ENCODE measurements around the gene TMA16.

TMA16 gene

DNA sequence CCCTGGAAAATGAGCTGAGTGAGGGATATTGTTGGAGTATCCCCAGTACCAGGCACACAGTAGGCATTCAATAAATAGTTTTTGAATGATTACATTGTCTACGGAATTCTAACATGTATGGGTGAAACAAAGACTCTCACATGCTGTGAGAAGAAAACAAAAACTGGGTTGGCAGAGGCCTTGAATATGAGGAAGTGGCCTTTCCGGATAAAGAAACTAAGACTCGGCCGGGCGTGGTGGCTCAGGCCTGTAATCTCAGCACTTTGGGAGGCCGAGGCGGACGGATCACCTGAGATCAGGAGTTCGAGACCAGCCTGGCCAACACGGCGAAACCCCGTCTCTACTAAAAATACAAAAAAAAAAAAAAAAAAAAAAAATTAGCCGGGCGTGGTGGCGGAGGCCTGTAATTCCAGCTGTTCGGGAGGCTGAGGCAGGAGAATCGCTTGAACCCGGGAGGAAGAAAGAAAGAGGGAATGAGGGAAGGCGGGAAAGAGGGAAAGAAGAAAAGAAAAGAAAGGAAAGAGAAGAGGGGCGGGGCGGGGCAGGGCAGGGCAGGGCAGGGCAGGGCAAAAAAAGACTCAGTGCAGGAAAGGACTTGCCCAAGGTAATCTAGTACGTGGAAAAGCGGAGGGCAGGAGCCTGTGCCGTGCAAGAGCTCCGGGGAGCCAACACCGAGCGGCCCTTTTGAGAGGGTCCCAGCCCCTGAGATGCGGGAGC is 689 bp upstream of the TMA16 start:
- Histone ChIP-seq H3K9me3 (ENCODE audit: low read depth, low read length) (no peaks in the 10 kb centered on the region; the same call in 1 of the 2 replicates), H3K36me3 (ENCODE audit: insufficient read depth, low read length) (peaks cover 21% of the 10 kb centered on the region), H3K4me3 (peak overlapping the region; percentile 100), H3K9ac (ENCODE audit: insufficient read length) (peak overlapping the region; percentile 99), H3K27ac (peak overlapping the region; percentile 97)
- DNase-seq (ENCODE audit: low read depth, low spot score): no peak
- TF ChIP-seq FOXP2 (optimal IDR thresholded peaks at IDR 0.05; ENCODE audit: control extremely low read depth, extremely low read length, insufficient read depth) (no peak), EZH2 (IDR thresholded peaks at IDR 0.05) (no peak), POLR2AphosphoS5 (IDR thresholded peaks at IDR 0.05; ENCODE audit: borderline replicate concordance, low read depth, low read length) (no peak)

DNA sequence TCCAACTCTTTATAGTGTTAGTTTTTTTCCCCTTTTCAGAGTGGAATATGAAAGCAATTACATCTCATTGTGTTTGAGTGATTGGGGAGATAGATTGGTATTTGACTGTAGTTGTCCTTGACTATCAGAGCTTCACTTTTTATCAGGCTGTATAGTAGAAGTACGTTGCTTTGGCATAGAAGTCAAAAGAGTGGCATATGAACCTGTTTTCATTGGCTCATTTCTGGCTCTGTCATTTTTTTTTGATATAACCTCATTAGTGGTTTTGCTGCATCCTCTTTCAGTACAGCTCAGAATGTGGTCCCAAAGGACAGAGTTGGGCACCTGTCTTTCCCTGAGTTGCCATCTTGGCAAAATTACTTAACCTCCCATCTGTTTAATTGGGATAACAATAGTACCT is 1.4 kb downstream of the TMA16 start:
- DNase-seq (ENCODE audit: low read depth, low spot score): no peak
- H3K9me3 ChIP-seq (ENCODE audit: low read depth, low read length): peaks cover 9% of the 10 kb centered on the region; the same call in 1 of the 2 replicates
- peak overlapping the region; percentile 100 for H3K4me3 ChIP-seq
- no peak for TF ChIP-seq FOXP2 (optimal IDR thresholded peaks at IDR 0.05; ENCODE audit: control extremely low read depth, extremely low read length, insufficient read depth)
- no peak for TF ChIP-seq POLR2AphosphoS5 (IDR thresholded peaks at IDR 0.05; ENCODE audit: borderline replicate concordance, low read depth, low read length)
- no peak for TF ChIP-seq EZH2 (IDR thresholded peaks at IDR 0.05)
- H3K27ac ChIP-seq: peak overlapping the region; percentile 97; the same call in 1 of the 2 replicates
- H3K9ac ChIP-seq (ENCODE audit: insufficient read length): peak overlapping the region; percentile 99
- H3K36me3 ChIP-seq (ENCODE audit: insufficient read depth, low read length): peaks cover 42% of the 10 kb centered on the region

DNA sequence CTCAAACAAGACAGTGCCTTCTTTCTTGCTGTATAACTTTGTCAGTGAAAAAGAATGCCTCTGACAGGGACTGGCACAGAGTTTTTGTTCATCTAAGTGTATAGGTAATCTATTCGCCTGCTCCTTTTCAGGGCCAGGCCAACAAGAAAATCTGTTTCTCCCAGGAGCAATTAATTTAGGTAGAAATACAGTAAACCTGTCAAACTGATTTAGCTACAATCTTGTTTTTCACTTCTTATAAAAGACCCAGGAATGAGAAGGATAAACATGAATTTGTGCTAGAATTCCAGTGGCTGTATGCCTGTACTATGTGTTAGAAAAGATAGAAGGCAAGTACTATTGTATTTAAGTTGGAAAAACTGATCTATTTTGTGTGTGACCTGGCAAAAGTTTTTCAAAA is 6.1 kb downstream of the TMA16 start:
- H3K4me3 ChIP-seq: no peak overlapping the region
- peaks cover 14% of the 10 kb centered on the region; the same call in 1 of the 2 replicates for H3K9me3 ChIP-seq (ENCODE audit: low read depth, low read length)
- TF ChIP-seq POLR2AphosphoS5 (IDR thresholded peaks at IDR 0.05; ENCODE audit: borderline replicate concordance, low read depth, low read length): no peak
- TF ChIP-seq EZH2 (IDR thresholded peaks at IDR 0.05): no peak
- TF ChIP-seq FOXP2 (optimal IDR thresholded peaks at IDR 0.05; ENCODE audit: control extremely low read depth, extremely low read length, insufficient read depth): no peak
- no peak overlapping the region for H3K9ac ChIP-seq (ENCODE audit: insufficient read length)
- no peak overlapping the region for H3K27ac ChIP-seq
- no peak for DNase-seq (ENCODE audit: low read depth, low spot score)
- peaks cover 59% of the 10 kb centered on the region for H3K36me3 ChIP-seq (ENCODE audit: insufficient read depth, low read length)

DNA sequence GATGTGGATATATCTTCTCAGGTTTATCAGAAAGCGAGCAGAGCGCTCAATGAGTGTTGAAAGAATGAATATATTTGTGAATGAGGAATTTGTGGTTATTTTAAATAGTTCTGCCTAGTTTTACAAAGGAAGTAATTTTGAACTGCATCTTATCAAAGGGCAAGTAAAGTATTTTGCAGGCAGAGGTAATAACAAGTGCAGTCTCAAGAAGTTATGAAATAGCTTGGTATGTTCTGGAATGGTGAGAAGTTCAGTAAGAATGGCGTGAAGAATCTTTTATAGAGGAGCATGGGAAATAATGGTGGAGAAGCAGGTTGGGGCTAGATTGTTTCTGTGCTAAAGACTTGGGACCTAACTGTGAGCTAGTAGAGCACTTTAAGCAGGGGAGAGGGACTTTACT is 10.9 kb downstream of the TMA16 start:
- no peak overlapping the region for H3K4me3 ChIP-seq
- peaks cover 63% of the 10 kb centered on the region for H3K36me3 ChIP-seq (ENCODE audit: insufficient read depth, low read length)
- H3K27ac ChIP-seq: peak overlapping the region; percentile 16; the same call in 1 of the 2 replicates
- TF ChIP-seq EZH2 (IDR thresholded peaks at IDR 0.05): no peak
- no peak for TF ChIP-seq POLR2AphosphoS5 (IDR thresholded peaks at IDR 0.05; ENCODE audit: borderline replicate concordance, low read depth, low read length)
- TF ChIP-seq FOXP2 (optimal IDR thresholded peaks at IDR 0.05; ENCODE audit: control extremely low read depth, extremely low read length, insufficient read depth): no peak
- H3K9ac ChIP-seq (ENCODE audit: insufficient read length): no peak overlapping the region
- DNase-seq (ENCODE audit: low read depth, low spot score): no peak
- H3K9me3 ChIP-seq (ENCODE audit: low read depth, low read length): peaks cover 10% of the 10 kb centered on the region; the same call in 1 of the 2 replicates

DNA sequence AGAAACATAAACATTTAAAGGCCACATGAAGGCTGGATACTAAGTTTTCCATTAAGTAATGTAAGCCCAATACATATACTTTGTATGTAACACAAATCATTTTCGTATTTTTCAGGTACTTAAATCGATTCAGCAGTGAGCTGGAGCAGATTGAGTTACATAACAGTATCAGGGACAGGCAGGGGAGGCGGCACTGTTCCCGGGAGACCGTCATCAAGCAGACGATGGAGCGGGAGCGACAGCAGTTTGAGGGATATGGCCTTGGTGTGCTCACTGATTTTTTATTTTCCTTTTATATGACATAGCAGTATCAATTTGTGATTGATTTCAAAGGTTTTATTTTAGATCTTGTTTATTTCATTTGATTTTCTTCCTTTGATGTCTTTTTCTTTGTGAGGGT is 20.7 kb downstream of the TMA16 start:
- no peak for DNase-seq (ENCODE audit: low read depth, low spot score)
- no peak overlapping the region for H3K9ac ChIP-seq (ENCODE audit: insufficient read length)
- H3K36me3 ChIP-seq (ENCODE audit: insufficient read depth, low read length): peaks cover 99% of the 10 kb centered on the region
- no peak overlapping the region for H3K4me3 ChIP-seq
- no peak for TF ChIP-seq FOXP2 (optimal IDR thresholded peaks at IDR 0.05; ENCODE audit: control extremely low read depth, extremely low read length, insufficient read depth)
- TF ChIP-seq POLR2AphosphoS5 (IDR thresholded peaks at IDR 0.05; ENCODE audit: borderline replicate concordance, low read depth, low read length): no peak
- TF ChIP-seq EZH2 (IDR thresholded peaks at IDR 0.05): no peak
- H3K9me3 ChIP-seq (ENCODE audit: low read depth, low read length): no peaks in the 10 kb centered on the region
- no peak overlapping the region for H3K27ac ChIP-seq

DNA sequence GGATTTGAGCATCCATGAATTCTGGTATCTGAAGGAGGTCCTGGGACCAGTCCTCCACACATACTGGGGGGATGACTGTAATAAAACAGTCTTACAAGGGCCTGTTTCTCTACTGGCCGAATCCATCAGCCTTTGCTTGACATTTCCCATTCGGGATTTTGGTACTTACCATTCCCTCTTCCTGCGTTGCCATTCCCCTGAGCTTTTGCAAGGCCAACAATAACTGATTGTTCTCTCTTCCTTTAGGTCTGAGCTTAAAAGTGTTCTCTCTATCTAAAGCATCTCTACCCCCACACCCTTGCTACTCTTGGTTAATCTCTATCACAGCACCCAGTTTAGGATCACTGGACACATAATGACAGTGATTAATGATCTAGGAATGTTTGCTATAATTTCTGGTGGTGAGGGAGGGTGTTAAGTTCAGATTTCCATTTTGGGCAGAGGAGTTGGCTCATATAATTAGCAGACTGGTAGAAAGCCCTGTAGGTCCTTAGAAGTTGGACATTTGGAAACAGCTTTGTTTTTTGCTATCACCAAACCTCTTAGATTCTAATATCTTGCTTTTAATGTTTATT is 29.4 kb downstream of the TMA16 start:
- Histone ChIP-seq H3K9ac (ENCODE audit: insufficient read length) (no peak overlapping the region), H3K27ac (no peak overlapping the region), H3K4me3 (no peak overlapping the region), H3K36me3 (ENCODE audit: insufficient read depth, low read length) (peaks cover 93% of the 10 kb centered on the region), H3K9me3 (ENCODE audit: low read depth, low read length) (no peaks in the 10 kb centered on the region)
- DNase-seq (ENCODE audit: low read depth, low spot score): no peak
- no peak for TF ChIP-seq POLR2AphosphoS5 (IDR thresholded peaks at IDR 0.05; ENCODE audit: borderline replicate concordance, low read depth, low read length)
- TF ChIP-seq EZH2 (IDR thresholded peaks at IDR 0.05): no peak
- TF ChIP-seq FOXP2 (optimal IDR thresholded peaks at IDR 0.05; ENCODE audit: control extremely low read depth, extremely low read length, insufficient read depth): no peak

DNA sequence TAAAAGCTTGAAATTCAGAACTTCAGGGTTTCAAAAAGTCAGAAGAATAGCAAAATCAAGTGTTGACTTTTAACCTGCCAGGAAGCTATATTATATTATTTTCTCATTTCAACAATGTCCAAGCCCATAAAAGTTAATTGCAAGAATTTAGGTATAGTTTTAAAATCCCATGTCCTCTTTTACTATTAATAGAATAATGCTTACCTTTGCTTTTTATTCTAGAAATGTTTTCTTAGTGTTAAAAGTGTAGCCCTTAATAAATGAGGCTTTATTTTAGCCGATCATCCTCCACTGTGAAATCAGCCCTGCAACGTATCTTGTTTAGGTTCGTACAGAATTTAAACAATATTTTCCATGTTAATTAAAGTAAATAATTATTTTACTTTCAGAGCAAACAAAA is 31.5 kb downstream of the TMA16 start:
- H3K4me3 ChIP-seq: no peak overlapping the region
- peaks cover 93% of the 10 kb centered on the region for H3K36me3 ChIP-seq (ENCODE audit: insufficient read depth, low read length)
- no peak overlapping the region for H3K9ac ChIP-seq (ENCODE audit: insufficient read length)
- no peak for DNase-seq (ENCODE audit: low read depth, low spot score)
- H3K9me3 ChIP-seq (ENCODE audit: low read depth, low read length): no peaks in the 10 kb centered on the region
- no peak for TF ChIP-seq EZH2 (IDR thresholded peaks at IDR 0.05)
- TF ChIP-seq POLR2AphosphoS5 (IDR thresholded peaks at IDR 0.05; ENCODE audit: borderline replicate concordance, low read depth, low read length): no peak
- TF ChIP-seq FOXP2 (optimal IDR thresholded peaks at IDR 0.05; ENCODE audit: control extremely low read depth, extremely low read length, insufficient read depth): no peak
- no peak overlapping the region; the same call in 1 of the 2 replicates for H3K27ac ChIP-seq

DNA sequence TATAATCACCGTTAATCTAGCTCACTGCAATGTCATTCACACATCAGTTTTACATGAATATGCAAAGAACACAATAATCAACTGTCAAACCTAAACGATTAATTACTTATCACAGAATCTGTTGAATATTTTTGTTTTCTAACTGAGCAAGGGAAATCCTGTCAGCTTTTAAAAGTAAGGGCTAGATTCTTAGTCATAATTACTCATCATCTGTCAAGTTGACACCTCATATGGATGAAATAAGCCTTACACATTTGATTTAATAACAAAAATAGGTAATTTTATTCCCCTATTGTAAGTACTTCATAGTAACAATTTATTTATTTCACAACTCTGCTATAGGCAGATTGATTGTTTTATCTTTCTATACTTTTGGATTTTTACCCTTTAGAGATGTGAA is 32.7 kb downstream of the TMA16 start:
- H3K36me3 ChIP-seq (ENCODE audit: insufficient read depth, low read length): peaks cover 98% of the 10 kb centered on the region
- TF ChIP-seq POLR2AphosphoS5 (IDR thresholded peaks at IDR 0.05; ENCODE audit: borderline replicate concordance, low read depth, low read length): no peak
- no peak for TF ChIP-seq EZH2 (IDR thresholded peaks at IDR 0.05)
- TF ChIP-seq FOXP2 (optimal IDR thresholded peaks at IDR 0.05; ENCODE audit: control extremely low read depth, extremely low read length, insufficient read depth): no peak
- no peak for DNase-seq (ENCODE audit: low read depth, low spot score)

More for the DNA sequence above, 32.7 kb downstream of the TMA16 start:
- Histone ChIP-seq H3K27ac (no peak overlapping the region), H3K9me3 (ENCODE audit: low read depth, low read length) (no peaks in the 10 kb centered on the region), H3K4me3 (no peak overlapping the region), H3K9ac (ENCODE audit: insufficient read length) (no peak overlapping the region)
